Measurements from ENCODE around the gene METTL24. TPM values are rescaled to one million over a fixed set of nuclear protein-coding genes. Genes with fewer than 3 reads are reported as not detected.

The METTL24 gene
- total RNA-seq, 1 experiment from 2014 or later = 0.61 TPM

- no peak overlapping the region for H3T11ph ChIP-seq (ENCODE audit: low read length)
- H2AFZ ChIP-seq (ENCODE audit: low read length) = no peak overlapping the region
- DNase-seq = no peak
- H2BK20ac ChIP-seq (ENCODE audit: low read depth, low read length, poor library complexity, severe bottlenecking) = no peak overlapping the region
- H3K79me1 ChIP-seq (ENCODE audit: insufficient read depth, low read depth, low read length, poor library complexity, severe bottlenecking) = peaks cover 3% of the 10 kb centered on the region
- 100% methylated on average over 1 of the region's 4 CpGs for WGBS (ENCODE audit: extremely low coverage, insufficient read length, low lambda C conversion rate)
- no peak overlapping the region for H3K4me2 ChIP-seq (ENCODE audit: insufficient read depth, insufficient read length, low read length)
- H3K27ac ChIP-seq (ENCODE audit: insufficient read length, low read depth, low read length) = no peak overlapping the region
- peaks cover 2% of the 10 kb centered on the region; the same call in 1 of the 2 replicates for H3K79me2 ChIP-seq (ENCODE audit: insufficient read depth, low read length)
- no peak overlapping the region for H4K5ac ChIP-seq (ENCODE audit: insufficient read length, low read depth, low read length)
- H4K91ac ChIP-seq (ENCODE audit: insufficient read length, low read depth, low read length) = no peak overlapping the region
- H4K20me1 ChIP-seq (ENCODE audit: control insufficient read depth, insufficient read depth, insufficient read length) = no peaks in the 10 kb centered on the region
- Mint-ChIP-seq H3K27ac (no peak overlapping the region), H3K36me3 (ENCODE audit: insufficient read depth in 1 of 3, low read depth in 3 of 3) (peaks cover 15 to 24% (median 20%) of the 10 kb centered on the region in 3 experiments; a peak in 6 of 7 replicates), H3K27me3 (ENCODE audit: low read depth) (no peaks in the 10 kb centered on the region), H3K4me1 (peaks cover 4 to 7% of the 10 kb centered on the region in 2 experiments), H3K9me3 (no peaks in the 10 kb centered on the region), H3K4me3 (no peak overlapping the region)
- no peak overlapping the region for H2AK5ac ChIP-seq (ENCODE audit: insufficient read length, low read length)
- H3K9me3 ChIP-seq (ENCODE audit: control insufficient read depth, low read depth, low read length) = no peaks in the 10 kb centered on the region
- H4K8ac ChIP-seq (replicated peaks; ENCODE audit: insufficient read length, low read depth, low read length) = no peak overlapping the region
- TF ChIP-seq, protein P1, sequence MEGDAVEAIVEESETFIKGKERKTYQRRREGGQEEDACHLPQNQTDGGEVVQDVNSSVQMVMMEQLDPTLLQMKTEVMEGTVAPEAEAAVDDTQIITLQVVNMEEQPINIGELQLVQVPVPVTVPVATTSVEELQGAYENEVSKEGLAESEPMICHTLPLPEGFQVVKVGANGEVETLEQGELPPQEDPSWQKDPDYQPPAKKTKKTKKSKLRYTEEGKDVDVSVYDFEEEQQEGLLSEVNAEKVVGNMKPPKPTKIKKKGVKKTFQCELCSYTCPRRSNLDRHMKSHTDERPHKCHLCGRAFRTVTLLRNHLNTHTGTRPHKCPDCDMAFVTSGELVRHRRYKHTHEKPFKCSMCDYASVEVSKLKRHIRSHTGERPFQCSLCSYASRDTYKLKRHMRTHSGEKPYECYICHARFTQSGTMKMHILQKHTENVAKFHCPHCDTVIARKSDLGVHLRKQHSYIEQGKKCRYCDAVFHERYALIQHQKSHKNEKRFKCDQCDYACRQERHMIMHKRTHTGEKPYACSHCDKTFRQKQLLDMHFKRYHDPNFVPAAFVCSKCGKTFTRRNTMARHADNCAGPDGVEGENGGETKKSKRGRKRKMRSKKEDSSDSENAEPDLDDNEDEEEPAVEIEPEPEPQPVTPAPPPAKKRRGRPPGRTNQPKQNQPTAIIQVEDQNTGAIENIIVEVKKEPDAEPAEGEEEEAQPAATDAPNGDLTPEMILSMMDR (conservative IDR thresholded peaks at IDR 0.05) = no peak
- no peak overlapping the region for H2BK120ac ChIP-seq (ENCODE audit: low read depth, low read length, poor library complexity, severe bottlenecking)
- no peak overlapping the region for H2BK5ac ChIP-seq (ENCODE audit: insufficient read length, low read length)
- no peaks in the 10 kb centered on the region for H3K27me3 ChIP-seq (ENCODE audit: insufficient read depth, low read length)
- no peak overlapping the region for H3K18ac ChIP-seq (ENCODE audit: insufficient read length, low read depth, low read length)
- no peak overlapping the region for H3K14ac ChIP-seq (ENCODE audit: insufficient read depth, low read length)
- no peaks in the 10 kb centered on the region for H3K4me1 ChIP-seq (ENCODE audit: insufficient read depth, low read length)
- no peak overlapping the region for H2BK12ac ChIP-seq (ENCODE audit: insufficient read length, low read depth, low read length)
- H3K9ac ChIP-seq (ENCODE audit: extremely low read depth, insufficient read length, low read length) = no peak overlapping the region
- no peaks in the 10 kb centered on the region for H3K23me2 ChIP-seq (ENCODE audit: insufficient read length, low read depth, low read length, poor library complexity, severe bottlenecking)
- H3K4ac ChIP-seq (ENCODE audit: low read depth, low read length) = no peak overlapping the region
- no peak overlapping the region for H3K23ac ChIP-seq (ENCODE audit: insufficient read length, low read depth, low read length)
- H2BK15ac ChIP-seq (ENCODE audit: low read depth, low read length) = no peak overlapping the region
- no peak overlapping the region for H3K56ac ChIP-seq (ENCODE audit: insufficient read length, low read depth, low read length)
Measured at GRCh38 chr6:110195639-110196038, 162.5 kb downstream of the METTL24 start.

Other genes starting within 250 kb of the METTL24 start
- gene WASF1, start 178.7 kb downstream of the METTL24 start, total RNA-seq (2021) = 28.6 and 29.3 TPM in 2 replicates
- 22.3 and 23.5 TPM in 2 replicates for gene CDC40, start 177.9 kb downstream of the METTL24 start, total RNA-seq (2021)
- not detected in 2 replicates for gene DDO, start 57.2 kb upstream of the METTL24 start, total RNA-seq (2021)
- not detected in 2 replicates for gene SLC22A16, start 118.3 kb upstream of the METTL24 start, total RNA-seq (2021)

All from H9 (cell line).